ES-I3 (cell line): ENCODE measurements around the gene PBX4.

ENCODE experiments used
- H3K36me3 ChIP-seq: 2 replicates; pipeline ENCODE4 v1.6.1; 2013; ENCODE audit warnings: mild to moderate bottlenecking, low read length, control low read depth, moderate library complexity; ENCODE audit not compliant: insufficient read depth
- H3K4me1 ChIP-seq: 2 replicates; pipeline ENCODE4 v1.6.1; 2013; ENCODE audit warnings: mild to moderate bottlenecking, control low read depth, low read length; ENCODE audit not compliant: insufficient read depth
- H3K9ac ChIP-seq: 2 replicates; pipeline ENCODE4 v1.6.1; 2013; ENCODE audit warnings: low read depth, mild to moderate bottlenecking, low read length, moderate library complexity
- H3K9me3 ChIP-seq: 2 replicates; pipeline ENCODE4 v1.6.1; 2013; ENCODE audit warnings: mild to moderate bottlenecking, low read length, moderate library complexity; ENCODE audit not compliant: control insufficient read depth, insufficient read depth

Gene PBX4

DNA sequence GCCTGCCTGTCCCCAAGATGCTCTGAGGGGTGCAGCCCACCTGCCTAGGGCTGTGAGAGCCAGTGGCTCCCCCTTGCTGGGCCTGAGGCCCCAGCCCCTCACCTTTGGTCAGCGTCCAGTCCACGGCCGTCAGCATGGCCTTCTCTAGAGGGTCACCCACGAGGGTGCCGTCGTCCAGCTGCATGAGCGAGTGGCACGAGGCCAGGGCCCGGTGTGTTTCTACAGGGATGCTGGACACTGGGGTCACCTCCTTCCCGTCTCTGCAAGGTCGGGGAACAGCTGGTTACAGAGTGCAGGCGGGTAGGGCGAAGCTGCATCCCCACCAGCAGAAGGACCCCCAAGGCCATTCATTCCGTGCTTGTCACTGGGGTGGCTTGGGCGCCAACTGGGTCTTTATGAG is 36.0 kb upstream of the PBX4 start:
- Histone ChIP-seq H3K4me1 (no peaks in the 10 kb centered on the region), H3K36me3 (peaks cover 34% of the 10 kb centered on the region), H3K9ac (no peak overlapping the region), H3K9me3 (no peaks in the 10 kb centered on the region)

DNA sequence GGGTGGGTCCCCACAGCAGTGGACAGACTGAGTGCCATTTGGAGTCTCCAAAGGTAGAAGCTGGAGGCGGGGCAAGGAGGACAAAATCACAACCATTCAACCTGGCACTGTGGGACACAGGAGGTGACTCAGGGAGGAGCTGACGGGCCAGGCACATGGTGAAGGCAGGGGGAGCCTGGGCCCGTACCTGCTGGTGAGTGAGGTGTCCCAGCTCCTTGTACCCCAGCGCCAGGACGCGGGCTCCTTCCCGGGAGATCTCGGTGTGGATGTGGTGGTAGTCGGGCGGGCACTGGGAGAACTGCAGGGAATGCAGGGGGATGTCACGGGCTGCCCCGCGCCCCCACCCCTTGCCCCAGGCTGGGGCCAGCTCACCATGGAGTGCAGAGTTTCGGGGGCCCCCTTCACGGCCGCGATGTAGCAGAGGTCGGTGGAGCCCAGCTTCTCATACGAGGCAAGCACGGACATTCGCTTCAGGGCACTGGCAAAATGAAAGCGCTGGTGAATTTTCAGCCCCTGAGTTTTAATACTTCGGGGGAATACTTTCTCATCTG is 35.2 kb upstream of the PBX4 start:
- Histone ChIP-seq H3K36me3 (peaks cover 28% of the 10 kb centered on the region), H3K4me1 (no peaks in the 10 kb centered on the region), H3K9ac (no peak overlapping the region), H3K9me3 (no peaks in the 10 kb centered on the region)

DNA sequence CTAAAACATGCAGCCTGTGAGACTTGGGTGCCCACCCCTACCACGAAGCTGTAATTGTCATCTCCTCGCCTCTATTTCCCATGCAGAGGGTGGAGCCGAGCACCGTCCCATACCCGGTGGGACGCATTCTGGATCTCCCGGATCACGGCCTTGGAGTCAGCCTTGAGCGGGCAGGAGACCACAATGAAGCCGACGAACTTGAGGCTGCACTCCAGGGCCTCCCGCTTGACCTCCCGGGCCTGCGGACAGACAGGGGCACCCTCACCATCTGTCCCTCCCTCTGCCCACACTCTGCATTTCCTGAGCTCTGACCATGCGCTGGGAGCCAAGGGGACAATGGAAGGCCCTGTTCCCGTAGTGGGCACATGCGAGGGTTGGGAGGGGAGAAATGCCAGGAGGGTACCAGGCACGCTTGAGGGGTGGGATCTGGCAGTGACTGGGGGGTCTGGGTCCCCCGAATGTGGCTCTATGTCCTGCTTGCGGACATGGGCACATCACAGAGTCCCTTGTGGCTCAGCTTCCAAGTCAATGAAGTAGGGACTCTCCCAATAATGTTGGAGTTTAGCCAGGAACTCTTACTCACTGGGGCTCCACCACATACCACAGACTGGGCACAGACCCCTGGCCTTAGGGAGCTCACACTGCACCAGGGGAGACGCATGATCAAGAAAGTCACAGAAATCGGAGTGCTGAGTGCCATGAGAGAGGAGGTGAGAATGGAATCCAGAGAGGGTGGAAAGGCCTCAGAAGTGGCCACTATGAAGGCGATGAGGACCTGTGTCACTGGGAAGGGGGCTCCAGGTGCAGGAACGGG is 34.2 kb upstream of the PBX4 start:
- H3K9me3 ChIP-seq: no peaks in the 10 kb centered on the region
- H3K36me3 ChIP-seq: peaks cover 22% of the 10 kb centered on the region
- no peak overlapping the region for H3K9ac ChIP-seq
- no peaks in the 10 kb centered on the region for H3K4me1 ChIP-seq

DNA sequence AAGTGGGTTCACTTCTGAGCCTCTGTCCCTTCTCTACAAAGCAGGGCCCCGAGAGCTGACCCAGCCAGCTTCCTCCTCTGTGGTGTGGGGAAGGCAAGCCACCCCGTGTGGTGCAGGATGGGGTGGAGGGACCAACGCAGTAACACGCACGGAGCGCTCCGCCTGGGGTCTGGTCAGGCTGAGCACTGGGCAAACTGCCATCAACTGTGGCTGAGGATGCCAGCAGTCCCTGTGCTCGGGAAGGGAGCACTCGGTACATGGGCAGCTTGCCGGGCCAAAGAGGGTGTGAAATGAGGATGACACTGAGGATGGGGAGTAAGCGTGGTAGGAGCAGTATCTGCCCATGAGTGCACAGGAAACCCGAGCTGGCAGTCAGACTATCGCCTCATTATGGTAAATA is 32.6 kb upstream of the PBX4 start:
- H3K4me1 ChIP-seq: no peaks in the 10 kb centered on the region
- no peaks in the 10 kb centered on the region for H3K9me3 ChIP-seq
- no peak overlapping the region for H3K9ac ChIP-seq
- peaks cover 10% of the 10 kb centered on the region for H3K36me3 ChIP-seq

DNA sequence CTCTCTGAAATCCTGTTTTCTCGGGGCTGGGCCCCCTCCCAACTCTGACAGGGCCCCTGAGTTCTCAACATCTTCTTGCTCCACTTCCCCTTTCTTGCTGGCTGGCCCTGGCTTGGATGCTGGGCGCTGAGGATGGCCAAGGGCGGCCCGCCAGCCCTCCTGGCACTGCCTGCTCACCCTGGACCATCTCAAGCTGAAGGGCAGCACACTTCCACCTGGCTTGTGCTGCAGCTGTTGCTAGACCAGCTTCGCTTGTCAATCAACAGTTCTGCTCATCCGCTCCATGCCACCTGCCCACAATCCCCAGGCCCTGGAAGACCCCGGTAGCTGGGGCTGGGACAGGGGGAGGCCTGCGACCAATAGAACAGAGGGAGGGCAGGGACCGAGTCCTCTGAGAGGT is 31.8 kb upstream of the PBX4 start:
- Histone ChIP-seq H3K36me3 (peaks cover 10% of the 10 kb centered on the region), H3K9ac (no peak overlapping the region), H3K4me1 (no peaks in the 10 kb centered on the region)

DNA sequence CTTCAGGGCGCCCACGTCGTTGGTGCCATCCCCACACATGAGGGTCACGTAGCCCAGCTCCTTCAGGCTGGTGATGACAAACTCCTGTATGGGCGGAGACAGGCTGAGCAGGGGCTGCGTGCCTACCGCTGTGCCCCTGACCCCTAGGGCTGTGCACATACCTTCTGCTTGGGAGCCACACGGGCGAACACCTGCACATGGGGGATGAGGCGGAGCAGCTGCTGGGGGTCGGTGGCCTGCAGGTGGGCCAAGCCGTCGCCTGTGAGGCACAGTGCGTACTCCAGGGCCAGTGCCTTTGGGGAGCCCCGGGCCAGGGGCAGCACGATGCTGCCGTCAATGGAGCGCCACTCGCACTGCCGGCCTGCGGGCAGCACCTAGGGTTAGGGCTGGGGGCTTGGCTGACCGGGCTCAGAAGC is 31.1 kb upstream of the PBX4 start:
- no peaks in the 10 kb centered on the region for H3K9me3 ChIP-seq
- H3K36me3 ChIP-seq: peaks cover 11% of the 10 kb centered on the region
- no peak overlapping the region for H3K9ac ChIP-seq
- no peaks in the 10 kb centered on the region for H3K4me1 ChIP-seq

More for the DNA sequence above, 31.8 kb upstream of the PBX4 start:
- no peaks in the 10 kb centered on the region for H3K9me3 ChIP-seq

DNA sequence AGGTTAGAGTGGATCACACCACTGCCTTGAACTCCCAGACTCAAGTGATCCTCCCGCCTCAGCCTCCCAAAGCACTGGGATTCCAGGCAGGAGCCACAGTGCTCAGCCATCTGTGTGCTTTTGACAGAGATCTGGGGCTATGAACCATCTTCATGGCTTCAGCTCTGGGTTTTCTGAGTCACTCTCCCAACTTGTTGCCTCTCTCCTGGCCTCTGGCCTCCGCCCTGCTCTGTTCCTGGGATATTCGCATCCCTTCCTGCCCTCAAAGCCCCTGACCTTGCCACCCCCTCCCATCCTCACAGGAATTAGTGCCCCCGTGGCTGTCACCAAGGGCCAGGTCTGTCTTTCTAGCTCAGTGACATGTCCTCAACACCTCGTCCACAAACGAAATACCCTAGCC is 30.7 kb upstream of the PBX4 start:
- no peak overlapping the region for H3K9ac ChIP-seq
- no peaks in the 10 kb centered on the region for H3K4me1 ChIP-seq
- peaks cover 11% of the 10 kb centered on the region for H3K36me3 ChIP-seq
- H3K9me3 ChIP-seq: no peaks in the 10 kb centered on the region

DNA sequence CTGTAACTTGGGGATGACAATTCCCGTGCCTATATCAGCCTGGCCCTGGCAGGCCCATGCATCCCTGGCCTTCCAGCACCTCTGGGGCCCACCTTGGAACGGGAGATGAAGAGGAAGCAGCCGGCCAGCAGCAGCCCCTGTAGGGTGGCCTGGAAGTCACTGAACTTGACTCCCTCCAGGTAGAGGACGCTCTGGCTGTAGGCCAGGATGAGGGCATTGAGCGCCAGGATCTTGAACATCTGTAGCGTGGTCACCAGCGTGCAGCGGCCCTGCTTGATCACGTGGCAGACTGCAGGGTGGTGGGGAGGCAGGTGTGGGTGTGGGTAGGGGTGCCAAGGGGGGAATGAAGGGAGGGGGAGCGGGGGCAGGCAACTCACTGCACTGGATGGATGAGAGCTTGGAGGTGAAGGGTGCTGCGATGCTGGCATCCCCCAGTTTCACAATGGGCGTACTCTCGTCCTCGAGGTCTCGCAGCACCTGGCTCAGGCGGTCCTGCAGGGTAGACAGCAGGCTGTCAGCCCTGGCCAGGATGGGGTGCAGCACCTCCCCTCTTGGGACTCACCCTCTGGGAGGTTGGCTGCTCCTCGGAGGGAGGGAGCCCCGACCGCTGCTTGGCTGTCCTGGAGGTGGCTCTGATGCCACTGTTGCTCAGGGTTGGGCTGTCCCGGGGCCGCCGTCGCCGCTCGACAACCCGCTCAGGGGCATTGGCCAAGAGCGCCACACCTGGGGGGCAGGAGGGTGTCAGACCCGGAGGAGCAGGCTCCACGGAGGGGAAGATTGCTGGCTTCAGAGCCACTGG is 28.7 kb upstream of the PBX4 start:
- no peaks in the 10 kb centered on the region; the same call in 1 of the 2 replicates for H3K4me1 ChIP-seq
- no peak overlapping the region for H3K9ac ChIP-seq
- peaks cover 11% of the 10 kb centered on the region for H3K36me3 ChIP-seq
- no peaks in the 10 kb centered on the region for H3K9me3 ChIP-seq

DNA sequence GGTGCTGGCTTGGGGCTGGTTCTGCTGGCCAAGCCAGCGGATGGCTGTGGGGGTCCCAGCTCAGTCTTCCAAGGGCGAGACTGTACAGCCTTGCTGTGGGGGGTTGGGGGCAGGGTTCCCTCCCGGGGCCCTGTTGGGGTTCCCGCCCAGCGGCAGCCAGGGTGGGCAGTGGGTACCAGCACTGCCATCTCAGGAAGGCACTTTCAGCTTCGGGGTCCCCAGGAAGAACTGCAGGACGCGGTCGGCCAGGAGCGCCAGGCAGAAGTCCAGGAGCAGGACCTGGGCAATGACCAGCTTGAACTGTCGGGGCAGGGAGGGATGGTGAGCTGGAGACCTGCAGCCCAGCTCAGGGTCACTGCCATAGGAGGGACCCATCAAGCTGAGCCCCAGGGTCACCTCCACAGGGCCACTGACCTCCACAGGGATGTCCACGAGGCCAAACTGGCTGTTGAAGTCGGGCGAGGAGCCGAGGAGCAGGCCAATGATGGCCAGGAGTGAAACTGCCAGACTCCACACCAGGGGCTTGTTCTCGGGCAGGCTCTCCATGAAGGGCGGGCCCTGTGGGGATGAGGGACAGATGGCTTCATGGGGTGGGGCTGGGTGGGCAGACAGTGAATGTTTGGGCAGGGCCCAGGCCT is 26.9 kb upstream of the PBX4 start:
- H3K4me1 ChIP-seq: no peaks in the 10 kb centered on the region; the same call in 1 of the 2 replicates
- no peaks in the 10 kb centered on the region for H3K9me3 ChIP-seq
- H3K36me3 ChIP-seq: peaks cover 5% of the 10 kb centered on the region
- H3K9ac ChIP-seq: no peak overlapping the region

DNA sequence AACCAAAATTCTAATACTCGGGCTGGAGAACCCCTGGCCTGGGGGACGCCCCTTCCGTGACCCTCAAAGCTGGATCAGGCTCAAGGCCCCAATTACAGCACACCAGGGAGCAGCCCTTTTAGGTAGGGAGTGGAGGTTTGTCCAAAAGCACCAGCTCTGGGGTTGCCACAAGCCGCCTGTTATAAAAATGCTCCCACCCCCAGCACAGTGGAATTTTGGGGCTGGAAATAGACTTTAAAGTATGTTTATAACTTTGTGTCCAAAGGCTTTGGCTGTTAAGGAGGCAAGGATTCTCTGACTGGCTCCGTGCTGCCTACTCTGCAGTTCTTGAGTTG is 25.5 kb upstream of the PBX4 start:
- Histone ChIP-seq H3K9ac (no peak overlapping the region), H3K4me1 (no peaks in the 10 kb centered on the region; the same call in 1 of the 2 replicates), H3K36me3 (peaks cover 5% of the 10 kb centered on the region), H3K9me3 (no peaks in the 10 kb centered on the region)

DNA sequence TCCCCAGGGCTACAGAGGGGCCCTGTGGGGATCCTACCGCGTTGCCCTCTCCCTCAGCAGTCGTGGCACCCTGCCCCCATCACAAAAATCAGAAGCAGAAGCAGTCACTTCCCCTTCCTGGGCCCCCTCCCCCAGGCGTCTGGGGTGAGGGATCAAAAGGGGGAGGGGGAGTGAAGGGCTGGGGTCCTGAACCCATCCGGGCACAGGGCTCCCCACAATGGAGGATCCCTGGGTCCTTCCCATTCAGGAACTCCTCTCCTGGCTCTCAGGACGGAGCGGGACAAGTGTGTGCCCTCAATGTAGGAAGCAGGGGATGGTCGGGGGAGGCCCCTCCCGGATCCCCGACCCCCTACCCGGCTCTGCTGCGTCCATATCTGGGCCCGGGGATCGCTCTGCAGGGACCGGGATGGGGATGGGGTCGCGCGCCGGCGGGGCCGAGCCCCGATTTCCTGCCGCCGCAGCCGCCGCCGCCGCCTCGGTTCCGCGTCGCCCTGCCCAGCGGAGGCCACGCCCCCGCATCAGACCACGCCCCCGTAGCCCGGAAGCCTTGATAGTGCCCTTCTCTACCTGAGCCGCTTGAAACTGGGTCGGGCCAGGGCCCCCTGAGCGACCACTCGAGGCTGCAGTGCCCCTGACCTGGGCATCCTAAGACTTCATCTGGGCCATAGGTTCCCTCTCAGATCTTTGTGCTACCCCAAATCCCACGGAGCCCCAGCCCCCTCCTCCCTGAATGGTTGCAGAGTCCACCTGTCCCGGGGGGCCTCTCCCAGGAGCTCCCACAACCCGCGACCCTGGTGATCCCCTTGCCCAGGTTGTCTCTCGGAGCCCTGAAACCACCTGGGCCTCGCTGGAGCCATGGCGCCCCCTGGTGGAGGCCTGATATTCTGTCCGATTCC is 24.9 kb upstream of the PBX4 start, which contains the start of gene GMIP:
GMIP (minus strand) TSS at position 500 of the 896 bp plus-strand sequence; CDS start at position 372, 128 bp downstream.
- Histone ChIP-seq H3K4me1 (no peaks in the 10 kb centered on the region; the same call in 1 of the 2 replicates), H3K9ac (peak within 1 kb of the TSS; percentile 81), H3K9me3 (no peaks in the 10 kb centered on the region), H3K36me3 (peaks cover 5% of the 10 kb centered on the region)

DNA sequence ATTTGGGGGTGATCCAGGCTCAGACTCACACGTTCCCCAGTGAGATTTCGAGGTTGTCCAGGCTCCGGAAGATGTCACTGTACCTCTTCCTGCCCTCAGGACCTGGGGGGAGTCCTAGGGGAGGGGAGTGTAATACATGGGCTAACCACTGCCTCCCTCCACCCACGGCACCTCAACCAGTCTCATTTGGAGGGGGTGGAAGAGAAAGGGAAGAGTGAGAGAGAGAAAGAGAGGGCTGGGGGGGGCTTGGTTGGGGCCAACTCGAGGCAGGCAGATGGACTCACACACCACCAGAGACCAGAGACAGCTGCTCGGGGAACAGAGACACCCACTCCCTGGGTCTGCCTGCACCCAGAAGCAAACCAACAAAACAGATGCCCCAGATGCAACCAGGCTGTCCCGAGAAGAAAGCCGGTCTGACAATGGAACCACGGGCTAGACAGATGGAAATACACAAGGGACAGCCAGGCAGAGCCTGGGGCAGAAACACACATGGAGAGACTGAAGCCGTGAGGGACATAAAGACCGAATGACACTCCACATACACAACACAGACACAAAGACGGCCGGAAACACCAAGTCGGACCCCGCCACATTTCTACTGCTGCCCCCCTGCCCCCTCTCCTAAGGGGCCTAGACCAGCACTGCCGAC is 24.1 kb upstream of the PBX4 start:
- peak overlapping the region; percentile 81 for H3K9ac ChIP-seq
- H3K9me3 ChIP-seq: no peaks in the 10 kb centered on the region
- H3K4me1 ChIP-seq: no peaks in the 10 kb centered on the region; the same call in 1 of the 2 replicates
- H3K36me3 ChIP-seq: peaks cover 5% of the 10 kb centered on the region
